ENCODE results near the gene TSPYL1. TPM values are rescaled to one million over a fixed set of nuclear protein-coding genes. Genes with fewer than 3 reads are reported as not detected.

The TSPYL1 gene
- polyA plus RNA-seq, 1 donor from 2014 or later: 84.8 TPM

- peaks cover 3% of the 10 kb centered on the region for H3F3A ChIP-seq (ENCODE audit: insufficient read depth, low read length, poor library complexity, severe bottlenecking)
- peak overlapping the region; percentile 99 for H3K4me2 ChIP-seq (ENCODE audit: low read length)
- peak overlapping the region; percentile 23 for H3K9ac ChIP-seq (ENCODE audit: low read length)
- no peaks in the 10 kb centered on the region for H3K9me2 ChIP-seq (ENCODE audit: insufficient read depth, low read length)
- TF ChIP-seq RAD21 (conservative IDR thresholded peaks at IDR 0.05): no peak
- TF ChIP-seq MXI1 (conservative IDR thresholded peaks at IDR 0.05; ENCODE audit: poor library complexity, severe bottlenecking): no peak
- no peak for TF ChIP-seq CTCF (IDR thresholded peaks at IDR 0.05; ENCODE audit: poor library complexity, severe bottlenecking)
- TF ChIP-seq POLR2AphosphoS5 (IDR thresholded peaks at IDR 0.05): no peak
- H3K27ac ChIP-seq (ENCODE audit: low read length): no peak overlapping the region
- peak overlapping the region; percentile 89 for H3K4me3 ChIP-seq (ENCODE audit: low read length)
- H2AFZ ChIP-seq (ENCODE audit: low read depth, low read length): no peak overlapping the region
- peaks cover 77% of the 10 kb centered on the region for H3K79me2 ChIP-seq (replicated peaks; ENCODE audit: insufficient read depth, low read length)
- H3K9me3 ChIP-seq (ENCODE audit: low read length): no peaks in the 10 kb centered on the region
- no peaks in the 10 kb centered on the region for H3K27me3 ChIP-seq (ENCODE audit: insufficient read depth, low read depth, low read length)
- H3K36me3 ChIP-seq (ENCODE audit: insufficient read depth, low read length): peaks cover 6% of the 10 kb centered on the region
- H4K20me1 ChIP-seq (ENCODE audit: insufficient read depth): peaks cover 13% of the 10 kb centered on the region
These were observed 28.0 kb downstream of the TSPYL1 start for GRCh38 chr6:116251568-116252384.

GRCh38 chr6:116248577-116248976 is 31.2 kb downstream of the TSPYL1 start:
- Histone ChIP-seq H4K20me1 (ENCODE audit: insufficient read depth) (peaks cover 13% of the 10 kb centered on the region), H3K4me3 (ENCODE audit: low read length) (peak overlapping the region; percentile 89), H3K27me3 (ENCODE audit: insufficient read depth, low read depth, low read length) (no peaks in the 10 kb centered on the region), H3K9me3 (ENCODE audit: low read length) (no peaks in the 10 kb centered on the region), H2AFZ (ENCODE audit: low read depth, low read length) (no peak overlapping the region), H3K36me3 (ENCODE audit: insufficient read depth, low read length) (peaks cover 8% of the 10 kb centered on the region), H3K79me2 (replicated peaks; ENCODE audit: insufficient read depth, low read length) (peaks cover 50% of the 10 kb centered on the region), H3K9me2 (ENCODE audit: insufficient read depth, low read length) (no peaks in the 10 kb centered on the region), H3K9ac (ENCODE audit: low read length) (no peak overlapping the region), H3K27ac (ENCODE audit: low read length) (no peak overlapping the region), H3K4me2 (ENCODE audit: low read length) (peak overlapping the region; percentile 99), H3F3A (ENCODE audit: insufficient read depth, low read length, poor library complexity, severe bottlenecking) (peaks cover under 1% of the 10 kb centered on the region)
- TF ChIP-seq REST (IDR thresholded peaks at IDR 0.05; ENCODE audit: borderline replicate concordance): no peak
- no peak for TF ChIP-seq TAF1 (IDR thresholded peaks at IDR 0.05; ENCODE audit: low read depth)
- no peak for TF ChIP-seq SMC3 (conservative IDR thresholded peaks at IDR 0.05; ENCODE audit: poor library complexity)
- no peak for TF ChIP-seq POLR2AphosphoS5 (IDR thresholded peaks at IDR 0.05)
- TF ChIP-seq MXI1 (conservative IDR thresholded peaks at IDR 0.05; ENCODE audit: poor library complexity, severe bottlenecking): no peak
- TF ChIP-seq CTCF (IDR thresholded peaks at IDR 0.05; ENCODE audit: poor library complexity, severe bottlenecking): no peak
- no peak for TF ChIP-seq EZH2 (IDR thresholded peaks at IDR 0.05; ENCODE audit: borderline replicate concordance, insufficient read depth, low read length, poor library complexity, severe bottlenecking)
- TF ChIP-seq EP300 (conservative IDR thresholded peaks at IDR 0.05; ENCODE audit: poor library complexity, severe bottlenecking): no peak
- no peak for TF ChIP-seq RAD21 (conservative IDR thresholded peaks at IDR 0.05)
